NCI-H2196 treated with DMSO at 0.1 percent for 48 hours (cell line): ENCODE measurements around the gene CDON.

ENCODE experiments used
- DNase-seq: peaks from one replicate; lab custom pipeline; 2025; ENCODE audit not compliant: unreplicated experiment; lab: John Stamatoyannopoulos, UW

CDON gene

DNA sequence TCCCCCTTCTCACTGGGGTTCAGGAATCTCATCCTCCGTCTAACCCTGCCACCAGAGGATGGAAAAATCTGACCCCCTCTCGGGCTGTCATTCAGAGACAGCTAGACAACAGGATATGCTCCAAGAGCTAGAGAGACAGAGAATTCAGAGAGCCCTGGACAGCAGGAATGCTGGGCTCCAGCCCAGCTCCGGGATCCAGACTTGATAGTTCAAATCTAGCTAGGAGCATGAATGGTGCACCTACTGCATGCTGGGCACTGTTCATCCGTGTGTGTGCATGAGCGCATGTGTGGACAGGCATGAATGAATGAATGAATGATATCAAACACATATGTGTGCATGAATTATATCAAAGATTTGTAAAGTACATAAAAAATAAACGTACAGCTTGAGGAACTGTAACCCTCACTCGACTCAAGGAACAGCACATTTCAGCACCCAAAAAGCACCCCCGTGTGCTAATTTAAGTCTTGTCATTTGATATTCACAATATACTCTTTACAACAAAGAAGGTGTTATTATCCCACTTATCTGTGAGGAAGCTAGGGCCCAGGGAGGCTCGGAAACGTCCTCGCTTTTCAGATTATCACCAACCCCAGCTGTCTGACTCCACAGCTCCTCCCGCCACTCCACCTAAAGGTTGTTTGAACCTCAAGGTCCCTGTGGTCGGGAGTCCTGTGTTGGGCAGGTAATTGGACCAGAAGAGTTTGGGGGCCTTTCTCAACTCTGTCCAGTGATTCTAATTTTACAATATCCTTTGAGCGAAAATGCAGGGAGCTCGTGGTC lies 117.5 kb downstream of the CDON start:
- no peak for DNase-seq

DNA sequence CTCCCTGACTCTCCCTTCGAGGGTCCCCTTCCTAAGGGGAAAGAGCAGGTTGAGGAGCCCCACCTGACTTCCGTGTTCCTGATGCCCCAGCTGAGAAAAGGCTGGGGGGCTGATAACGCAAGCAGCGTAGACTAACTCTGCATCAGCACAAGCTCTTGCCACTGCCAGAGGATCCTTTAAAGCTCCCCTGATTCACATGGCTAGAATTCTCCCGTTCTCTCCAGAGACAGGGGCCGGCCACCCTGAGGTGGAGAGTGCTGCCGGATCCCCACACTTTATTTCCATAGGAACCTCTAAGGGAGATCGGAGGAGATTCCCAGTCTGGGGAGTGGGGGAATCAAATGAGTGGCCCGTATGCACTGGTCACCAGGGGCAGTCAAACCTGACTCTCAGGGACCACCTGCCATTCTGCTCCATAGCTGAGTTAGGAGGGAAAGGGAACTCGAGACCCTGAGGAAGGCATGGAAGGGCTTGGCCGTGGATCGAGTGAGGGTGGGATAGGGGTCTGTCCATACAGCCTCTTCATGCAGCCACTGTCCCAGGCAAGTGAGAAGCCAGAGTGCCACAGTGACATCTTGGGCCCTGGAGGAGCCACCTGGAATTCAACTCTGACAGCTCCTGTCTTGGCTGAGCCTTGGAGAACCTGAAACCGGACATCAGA lies 118.2 kb downstream of the CDON start:
- DNase-seq = no peak

DNA sequence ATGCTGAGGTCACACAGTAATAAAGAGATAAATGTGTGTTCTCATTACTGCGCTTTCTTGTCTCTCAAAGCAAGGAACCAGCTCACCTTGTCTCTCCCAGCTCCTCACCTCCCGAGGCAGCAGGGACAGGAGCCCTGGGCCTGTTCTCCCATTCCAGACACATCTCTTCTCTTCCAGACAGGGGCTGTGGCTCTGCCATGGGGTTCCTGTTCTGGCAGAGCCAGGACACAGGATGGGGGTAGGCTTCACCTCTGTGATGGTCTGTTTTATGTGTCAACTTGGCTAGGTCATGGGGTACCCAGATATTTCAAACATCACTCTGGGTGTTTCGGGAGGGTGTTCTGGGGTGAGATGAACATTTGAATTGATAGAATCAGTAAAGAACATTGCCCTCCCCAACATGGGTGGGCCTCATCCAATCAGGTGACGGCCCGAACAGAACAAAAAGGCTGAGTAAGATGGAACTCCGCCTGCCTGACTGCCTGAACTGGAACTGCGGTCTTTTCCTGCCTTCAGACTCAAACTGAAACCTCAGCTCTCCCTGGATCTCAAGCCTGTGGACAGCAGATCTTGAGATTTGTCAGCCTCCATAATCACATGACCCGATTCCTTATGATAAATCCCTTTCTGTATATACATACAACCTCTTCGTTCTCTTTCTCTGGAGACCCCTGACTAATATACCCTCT lies 118.9 kb downstream of the CDON start:
- no peak for DNase-seq

DNA sequence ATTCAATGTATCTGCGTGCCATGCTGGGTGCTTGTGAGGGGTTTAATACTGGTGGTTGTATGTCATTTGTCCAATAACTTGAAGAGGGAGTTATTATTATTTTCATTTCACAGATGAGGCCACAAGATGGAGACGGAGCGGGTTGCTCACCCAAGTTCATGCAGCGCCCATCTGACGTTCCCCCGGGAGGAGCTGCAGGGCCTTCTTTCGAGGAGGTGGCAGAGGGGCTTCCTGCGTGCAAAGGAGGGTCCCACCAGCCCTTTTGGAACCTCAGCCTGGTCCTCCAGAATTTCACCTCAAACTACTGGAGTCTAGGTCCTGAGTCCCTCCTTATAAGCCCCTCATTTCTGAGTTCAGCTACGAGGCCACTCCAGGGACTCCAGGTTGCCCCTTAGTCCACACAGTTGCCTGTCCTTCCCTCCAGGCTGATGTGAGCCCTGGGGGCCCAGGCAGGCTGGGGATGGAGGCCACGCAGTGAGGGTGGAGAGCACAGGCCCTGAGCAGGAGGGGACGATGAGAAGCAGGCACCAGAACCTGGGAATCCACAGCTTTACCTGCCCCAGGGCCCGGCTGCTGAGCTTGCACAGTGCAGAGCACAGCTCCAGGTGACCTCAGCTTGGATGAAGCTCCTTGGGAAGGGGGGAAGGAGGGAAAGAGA lies 119.8 kb downstream of the CDON start:
- DNase-seq = no peak

DNA sequence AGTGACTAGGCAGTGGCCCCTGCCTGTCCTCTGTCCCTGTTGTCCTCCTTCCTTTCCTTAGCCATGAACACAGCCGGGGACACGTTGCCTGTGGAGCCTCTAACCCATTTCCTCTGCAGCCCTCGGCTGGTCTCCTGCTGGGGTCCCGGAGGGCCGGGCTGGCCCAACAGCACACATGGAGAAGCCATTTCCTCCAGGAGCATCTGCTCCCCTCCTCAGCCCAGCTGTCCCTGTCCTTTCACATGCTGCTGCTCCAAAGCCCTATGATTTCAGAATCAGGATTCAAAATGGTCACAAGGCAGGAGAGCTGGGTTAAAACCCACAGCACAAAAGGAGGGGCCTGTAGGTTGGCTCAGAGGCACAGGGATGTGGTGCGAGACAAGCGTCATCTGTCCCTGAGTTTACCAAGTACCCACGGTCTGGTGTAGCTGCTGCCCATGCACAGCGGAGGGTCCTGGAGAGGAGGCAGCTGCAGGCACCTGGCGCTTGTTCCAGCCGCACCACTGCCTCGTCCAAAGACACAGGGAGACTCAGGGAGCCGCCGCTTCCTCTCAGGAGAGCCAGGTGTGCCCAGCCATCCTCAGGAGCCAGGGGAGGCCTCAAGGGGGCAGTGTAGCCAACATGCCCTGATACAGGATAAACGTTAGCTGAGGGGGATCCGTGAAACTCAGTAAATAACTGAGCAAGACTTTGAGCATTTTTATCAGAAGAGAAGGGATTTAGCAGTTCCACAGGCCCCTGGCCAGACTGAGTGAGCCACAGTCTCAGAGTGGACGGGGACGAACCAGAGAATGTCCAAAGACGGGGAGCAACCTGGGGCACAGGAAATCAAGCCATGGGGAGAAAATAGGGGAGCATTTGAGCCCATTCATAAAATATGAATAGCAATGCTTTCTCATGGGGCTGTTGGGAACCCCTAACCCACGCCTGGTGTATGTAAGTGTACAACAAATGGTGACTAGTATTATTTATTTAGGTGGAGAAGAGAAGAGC lies 120.8 kb downstream of the CDON start:
- peak; percentile 76 for DNase-seq

DNA sequence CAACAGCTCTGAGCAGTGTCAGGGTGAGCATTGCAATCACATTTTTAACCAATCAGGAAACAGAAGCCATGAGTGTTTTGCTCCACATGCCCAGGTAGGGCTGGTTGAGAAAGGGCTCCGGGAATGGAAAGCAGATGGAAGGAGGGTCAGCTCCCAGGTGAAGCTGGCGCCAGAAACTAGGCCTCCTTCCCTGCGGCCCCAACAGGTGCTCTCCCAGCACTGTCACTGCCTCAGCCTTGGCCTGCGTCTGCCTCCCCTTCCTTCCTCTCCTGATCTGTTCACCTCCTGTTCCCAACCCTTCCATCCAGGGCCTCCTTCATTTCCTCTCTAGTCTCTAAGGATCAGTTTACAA lies 121.4 kb downstream of the CDON start:
- DNase-seq = no peak

DNA sequence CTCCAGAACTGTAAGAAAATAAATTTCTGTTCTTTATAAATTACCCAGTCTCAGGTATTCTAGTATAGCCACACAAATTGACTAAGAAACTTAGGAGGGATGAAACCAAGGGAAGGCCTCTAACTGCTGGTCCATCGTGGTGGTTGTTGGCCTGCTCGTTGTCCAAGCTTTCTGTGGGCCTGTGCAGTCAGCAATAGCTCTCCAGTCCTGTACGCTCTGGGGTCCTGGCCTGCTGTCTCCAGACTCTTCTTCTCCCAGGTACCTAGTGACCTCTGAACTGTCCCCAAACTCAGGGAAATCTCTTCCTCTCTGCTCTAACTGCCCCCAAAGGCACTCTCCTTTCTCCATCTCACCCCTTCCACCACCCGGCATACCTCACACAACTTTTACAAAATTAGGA lies 122.5 kb downstream of the CDON start:
- DNase-seq = no peak

DNA sequence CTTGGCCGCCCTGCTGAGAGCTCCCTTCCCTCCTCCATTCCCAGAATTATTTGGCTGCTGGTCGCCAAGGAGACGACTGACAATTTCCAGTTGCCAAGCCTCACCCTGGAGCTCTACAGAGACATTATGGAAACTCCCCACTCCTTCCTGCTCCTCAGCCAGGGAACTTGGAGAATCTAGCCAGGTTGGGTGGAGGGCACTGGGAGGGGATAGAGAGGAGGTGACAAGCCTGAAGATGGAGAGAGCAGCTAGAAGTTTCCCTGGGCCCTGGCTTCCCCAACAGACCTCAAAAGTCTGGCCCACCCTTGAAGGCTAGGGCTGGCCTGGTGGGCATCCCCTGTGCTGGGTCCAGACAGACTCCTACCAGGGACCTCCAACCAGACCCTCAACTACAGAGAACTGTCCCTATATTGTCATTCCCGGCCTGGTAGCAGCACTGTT lies 123.6 kb downstream of the CDON start:
- no peak for DNase-seq

DNA sequence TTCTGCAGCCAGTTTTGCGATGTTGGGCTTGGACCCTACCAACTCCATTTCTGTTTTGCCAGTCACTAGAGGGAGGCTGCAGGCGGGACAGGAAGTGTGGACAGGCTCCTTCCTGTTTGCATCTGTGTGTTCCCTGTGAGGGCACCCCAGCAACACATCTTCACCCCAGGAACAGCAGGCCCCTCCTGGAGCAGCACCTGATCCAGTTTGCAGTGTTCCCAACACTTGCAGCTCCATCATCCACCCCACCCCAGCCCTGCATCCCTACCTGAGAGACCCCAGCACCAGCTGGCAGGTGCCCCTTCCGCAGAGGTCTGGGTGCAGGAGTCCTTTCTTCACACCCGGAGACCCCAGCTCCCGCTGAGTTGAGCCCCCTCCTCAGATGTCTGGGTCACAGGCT lies 124.2 kb downstream of the CDON start:
- DNase-seq = no peak

DNA sequence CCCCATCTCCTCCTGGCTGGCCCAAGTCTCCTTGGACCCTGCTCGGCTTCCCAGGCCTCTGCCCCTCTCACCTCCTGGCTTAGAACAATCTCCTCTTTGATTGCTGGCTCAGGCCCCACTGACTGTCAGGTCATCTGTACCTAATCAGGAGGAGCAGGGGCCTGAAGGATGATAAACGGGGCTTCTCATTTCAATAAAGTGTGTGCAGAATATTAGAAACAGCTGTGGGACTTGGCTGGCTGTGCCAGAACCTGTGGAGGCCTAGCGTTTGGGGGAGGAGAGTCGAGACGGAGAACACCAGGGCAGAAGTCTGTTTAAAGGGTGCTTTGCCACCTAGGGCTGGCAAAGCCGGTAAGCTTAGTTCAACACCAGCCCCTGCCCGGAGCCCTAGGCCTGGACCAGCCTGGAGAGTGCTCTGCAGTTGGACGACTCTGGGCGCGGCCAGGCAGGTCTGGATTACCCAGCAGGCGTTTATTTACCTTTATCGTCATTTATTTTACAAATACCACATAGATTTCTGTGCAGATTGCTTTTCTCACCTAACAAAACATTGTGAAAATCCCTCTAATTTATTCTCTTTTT lies 127.0 kb downstream of the CDON start:
- no peak for DNase-seq

DNA sequence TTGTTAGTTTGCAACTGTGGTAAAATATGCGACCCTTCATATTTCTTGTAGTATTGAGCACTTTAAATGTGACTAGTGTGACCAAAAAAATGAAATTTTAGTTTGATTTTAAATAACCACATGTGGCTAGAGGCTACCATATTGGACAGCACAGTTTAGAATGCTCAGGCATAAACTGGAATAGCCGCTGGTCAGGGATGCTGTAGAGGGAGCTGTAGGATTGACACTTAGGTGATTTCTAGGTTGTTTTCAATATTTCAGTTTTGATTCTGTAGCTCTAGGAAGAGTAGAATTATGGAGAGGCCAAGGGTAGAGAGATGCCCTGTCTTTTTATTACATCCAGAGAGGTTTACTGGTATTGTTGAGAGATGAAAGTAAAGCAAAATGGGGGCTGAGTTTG lies 127.6 kb downstream of the CDON start:
- DNase-seq = no peak

DNA sequence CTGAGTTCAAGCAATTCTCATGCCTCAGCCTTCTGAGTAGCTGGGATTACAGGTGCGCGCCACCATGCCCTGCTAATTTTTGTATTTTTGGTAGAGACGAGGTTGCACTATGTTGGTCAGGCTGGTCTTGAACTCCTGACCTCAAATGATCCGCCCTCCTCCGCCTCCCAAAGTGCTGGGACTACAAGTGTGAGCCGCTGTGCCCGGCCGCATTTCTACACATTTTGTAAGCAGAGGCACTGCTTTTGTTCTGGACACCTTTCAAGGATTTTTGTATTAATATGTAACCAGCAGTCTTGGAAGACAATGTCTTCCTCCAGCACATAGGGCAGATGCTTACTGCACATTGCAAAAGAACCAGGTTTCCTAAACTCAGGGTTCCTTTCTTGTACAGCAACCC lies 128.2 kb downstream of the CDON start:
- no peak for DNase-seq

DNA sequence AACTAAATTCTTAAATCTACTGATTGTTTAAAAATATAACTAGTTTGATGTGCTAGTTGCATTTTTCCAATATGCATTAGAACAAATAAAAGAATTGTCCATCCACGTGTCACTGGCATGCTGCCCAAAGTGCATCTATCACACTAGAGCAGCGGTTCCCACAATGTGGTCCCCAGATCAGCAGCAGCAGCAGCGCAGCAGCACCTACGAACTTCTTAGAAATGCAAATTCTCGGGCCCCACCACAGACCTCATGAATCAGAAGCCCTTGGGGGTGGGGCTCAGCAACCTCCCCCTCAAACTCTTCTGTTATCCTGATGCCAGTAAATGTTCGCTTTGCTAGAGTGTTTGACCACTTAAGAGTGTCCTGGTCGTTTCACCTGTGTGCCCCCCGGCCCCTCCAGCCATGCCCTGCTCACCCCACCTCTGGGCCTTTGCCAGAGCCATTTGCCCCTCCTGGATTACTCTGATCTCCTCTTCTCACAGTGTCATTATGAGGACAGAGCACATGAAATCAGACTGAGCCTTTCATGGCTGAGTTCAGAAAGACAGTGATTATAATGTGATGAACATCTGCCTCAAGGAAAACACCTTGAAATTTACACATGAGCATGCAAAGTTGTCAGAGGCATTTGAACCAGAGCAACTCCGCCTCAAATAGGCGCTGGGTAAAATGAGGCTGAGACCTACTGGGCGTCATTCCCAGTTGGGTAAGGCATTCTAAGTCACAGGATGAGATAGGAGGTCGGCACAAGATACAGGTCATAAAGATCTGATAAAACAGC lies 129.4 kb downstream of the CDON start:
- no peak for DNase-seq

DNA sequence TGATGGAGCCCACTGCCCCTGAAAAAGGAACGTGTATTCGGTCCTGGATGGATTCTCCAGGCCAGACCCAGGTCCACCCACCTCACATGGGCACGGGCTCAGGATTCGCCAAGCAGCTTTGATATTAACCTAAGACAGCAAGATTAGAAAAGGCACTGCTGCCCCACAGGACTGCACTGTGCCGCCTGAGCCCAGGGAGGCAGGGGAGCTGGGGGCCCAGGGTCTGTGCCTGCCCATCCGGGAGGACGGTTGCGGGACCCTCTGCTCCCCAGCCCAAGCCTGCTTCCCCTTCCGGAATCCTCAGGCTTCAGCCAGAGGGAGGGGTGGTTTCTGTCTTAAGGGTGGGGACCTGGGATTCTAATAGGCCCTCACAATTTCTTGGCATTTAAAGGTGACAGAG lies 130.4 kb downstream of the CDON start:
- no peak for DNase-seq

DNA sequence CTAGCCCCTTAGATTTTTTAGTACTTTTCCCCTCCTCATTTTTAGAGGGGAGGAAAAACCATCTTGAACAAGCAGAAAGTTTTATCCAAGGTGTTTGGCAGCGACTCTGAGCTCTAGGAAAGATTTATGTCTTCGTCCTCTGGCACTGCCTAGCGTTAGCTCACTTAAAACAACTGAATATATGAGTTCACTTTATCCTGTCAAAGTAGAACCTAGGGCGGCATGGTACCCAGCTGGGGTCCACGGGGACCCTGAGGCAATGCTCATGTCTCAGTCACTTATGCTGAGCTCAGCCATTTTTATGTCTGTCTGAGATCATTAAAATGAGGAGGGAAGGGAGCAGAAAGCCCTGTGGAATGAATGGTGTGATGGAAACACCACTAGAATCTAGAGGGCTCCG lies 131.0 kb downstream of the CDON start:
- DNase-seq = no peak

DNA sequence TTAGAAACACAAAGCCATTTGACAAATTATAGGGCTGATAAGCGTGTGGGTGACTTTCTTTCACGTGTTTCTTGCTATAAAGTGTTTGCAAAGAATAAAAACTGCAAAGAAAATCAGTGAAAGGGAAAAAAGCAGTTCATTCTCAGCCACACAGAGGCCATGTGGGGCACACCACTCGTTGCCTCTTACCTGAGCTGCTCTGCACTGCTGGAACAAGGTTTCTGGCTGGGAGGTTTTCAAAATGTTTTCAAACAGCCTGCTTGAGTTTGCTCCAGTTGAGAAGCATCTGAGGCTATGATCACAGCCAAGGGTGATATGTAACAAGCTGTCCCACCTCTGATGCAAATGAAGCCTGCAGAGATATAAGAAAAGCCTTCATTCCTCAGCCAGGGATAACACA lies 131.6 kb downstream of the CDON start:
- no peak for DNase-seq

DNA sequence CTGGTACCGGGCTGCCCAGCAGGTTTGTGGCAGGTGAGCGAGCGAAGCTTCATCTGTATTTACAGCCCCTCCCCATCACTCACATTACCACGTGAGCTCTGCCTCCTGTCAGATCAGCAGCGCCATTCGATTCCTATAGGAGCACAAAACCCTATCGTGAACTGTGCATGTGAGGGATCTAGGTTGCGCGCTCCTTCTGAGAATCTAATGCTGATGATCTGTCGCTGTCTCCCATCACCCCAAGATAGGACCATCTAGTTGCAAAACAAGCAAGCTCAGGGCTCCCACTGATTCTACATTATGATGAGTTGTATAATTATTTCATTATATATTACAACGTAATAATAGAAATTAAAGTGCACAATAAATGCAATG lies 132.6 kb downstream of the CDON start:
- DNase-seq = no peak

DNA sequence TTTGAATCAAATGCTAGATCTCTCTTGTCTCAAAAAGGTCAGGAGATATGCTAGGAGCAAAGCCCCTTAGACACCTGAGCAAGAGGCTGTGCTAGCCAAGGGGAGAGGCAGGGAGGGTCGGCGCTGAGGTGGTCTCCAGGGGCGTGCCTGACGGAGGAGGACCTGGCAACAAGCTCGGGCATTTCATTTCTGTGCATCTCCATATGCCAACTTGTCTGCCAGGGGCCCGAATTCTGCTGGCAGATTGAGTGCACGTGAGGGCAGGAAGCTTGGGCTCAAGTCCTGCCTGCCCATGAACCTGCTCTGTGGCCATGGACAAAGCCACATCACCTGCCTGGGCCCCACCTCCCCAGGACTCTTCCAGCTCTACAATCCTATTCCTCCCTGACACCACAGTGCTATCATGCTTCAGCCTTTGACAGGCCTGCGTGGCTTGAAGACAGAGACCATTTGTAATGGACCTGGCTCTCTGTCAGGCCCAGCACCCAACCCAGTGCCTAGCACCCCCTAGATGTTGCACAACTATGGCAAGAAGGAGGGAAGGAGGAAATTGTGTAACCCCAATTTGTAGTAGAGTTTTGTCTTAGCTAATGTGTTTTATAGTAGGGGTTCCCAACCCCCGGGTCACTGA lies 133.1 kb downstream of the CDON start:
- DNase-seq = no peak

DNA sequence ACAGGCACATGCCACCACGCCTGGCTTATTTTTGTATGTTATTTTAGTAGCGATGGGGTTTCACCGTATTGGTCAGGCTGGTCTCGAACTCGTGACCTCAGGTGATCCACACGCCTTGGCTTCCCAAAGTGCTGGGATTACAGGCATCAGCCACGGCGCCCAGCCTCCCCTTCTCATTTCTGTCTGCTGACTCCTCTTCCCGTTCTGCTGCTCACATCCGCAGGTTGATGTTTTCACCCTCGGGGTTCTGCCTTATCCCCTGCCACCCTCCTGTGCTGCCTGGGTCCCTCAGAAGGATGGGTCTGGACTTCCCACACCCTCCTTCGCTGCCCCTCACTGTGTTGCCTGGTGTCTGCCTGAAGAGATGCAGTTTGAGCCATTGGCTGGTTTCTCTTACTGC lies 136.0 kb downstream of the CDON start:
- DNase-seq = no peak
